ENCODE data around the gene CLIP1. TPM values are rescaled to one million over a fixed set of nuclear protein-coding genes. Genes with fewer than 3 reads are reported as not detected.
"Not testable (repeated sequence)": the region's sequence is repeated elsewhere in the genome, so short reads cannot be mapped to it uniquely, and the experiment has no call there.

The CLIP1 gene
- total RNA-seq, 2 donors from 2014 or later: 35.4 to 65.8 TPM

- Histone ChIP-seq H3K27ac (no peak overlapping the region), H3K27me3 (no peaks in the 10 kb centered on the region), H3K9ac (ENCODE audit: low read depth in 2 of 2, low read length in 2 of 2) (no peak overlapping the region), H3K4me3 (no peak overlapping the region), H3K9me3 (no peaks in the 10 kb centered on the region), H3K4me1 (no peaks in the 10 kb centered on the region), H3K36me3 (no peaks in the 10 kb centered on the region)
- DNase-seq: no peak
- intact Hi-C loops (cut with DNase I): no loop called here
- TF ChIP-seq, protein P1, sequence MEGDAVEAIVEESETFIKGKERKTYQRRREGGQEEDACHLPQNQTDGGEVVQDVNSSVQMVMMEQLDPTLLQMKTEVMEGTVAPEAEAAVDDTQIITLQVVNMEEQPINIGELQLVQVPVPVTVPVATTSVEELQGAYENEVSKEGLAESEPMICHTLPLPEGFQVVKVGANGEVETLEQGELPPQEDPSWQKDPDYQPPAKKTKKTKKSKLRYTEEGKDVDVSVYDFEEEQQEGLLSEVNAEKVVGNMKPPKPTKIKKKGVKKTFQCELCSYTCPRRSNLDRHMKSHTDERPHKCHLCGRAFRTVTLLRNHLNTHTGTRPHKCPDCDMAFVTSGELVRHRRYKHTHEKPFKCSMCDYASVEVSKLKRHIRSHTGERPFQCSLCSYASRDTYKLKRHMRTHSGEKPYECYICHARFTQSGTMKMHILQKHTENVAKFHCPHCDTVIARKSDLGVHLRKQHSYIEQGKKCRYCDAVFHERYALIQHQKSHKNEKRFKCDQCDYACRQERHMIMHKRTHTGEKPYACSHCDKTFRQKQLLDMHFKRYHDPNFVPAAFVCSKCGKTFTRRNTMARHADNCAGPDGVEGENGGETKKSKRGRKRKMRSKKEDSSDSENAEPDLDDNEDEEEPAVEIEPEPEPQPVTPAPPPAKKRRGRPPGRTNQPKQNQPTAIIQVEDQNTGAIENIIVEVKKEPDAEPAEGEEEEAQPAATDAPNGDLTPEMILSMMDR (IDR thresholded peaks at IDR 0.05): no peak
Observed at GRCh38 chr12:122382919-122383350, 39.5 kb downstream of the CLIP1 start.

DNA sequence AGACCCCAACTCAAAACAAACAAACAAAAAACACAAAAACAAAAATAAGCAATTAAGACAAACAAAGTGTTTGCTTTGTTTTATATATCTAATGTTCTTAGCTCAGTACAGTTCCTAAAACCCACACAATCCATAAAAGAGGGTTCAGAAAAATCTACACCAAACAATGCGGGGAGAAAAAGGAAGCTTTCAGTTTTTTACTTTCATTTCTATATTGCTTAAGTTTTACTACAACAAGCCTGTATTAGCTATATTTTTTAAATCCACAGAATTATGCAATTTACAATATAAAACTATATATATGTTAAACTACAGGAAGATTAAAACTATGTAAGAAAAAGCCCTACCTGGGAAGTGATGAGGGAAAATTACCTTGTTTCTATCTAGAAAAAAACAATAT is 41.4 kb downstream of the CLIP1 start:
- Histone ChIP-seq H3K27ac (no peak overlapping the region), H3K36me3 (peaks cover 4% of the 10 kb centered on the region), H3K9ac (ENCODE audit: low read depth in 2 of 2, low read length in 2 of 2) (no peak overlapping the region), H3K4me1 (no peaks in the 10 kb centered on the region), H3K4me3 (no peak overlapping the region), H3K9me3 (no peaks in the 10 kb centered on the region), H3K27me3 (no peaks in the 10 kb centered on the region)
- intact Hi-C loops (cut with DNase I): no loop called here
- DNase-seq: no peak
- TF ChIP-seq, protein P1 (IDR thresholded peaks at IDR 0.05): no peak

DNA sequence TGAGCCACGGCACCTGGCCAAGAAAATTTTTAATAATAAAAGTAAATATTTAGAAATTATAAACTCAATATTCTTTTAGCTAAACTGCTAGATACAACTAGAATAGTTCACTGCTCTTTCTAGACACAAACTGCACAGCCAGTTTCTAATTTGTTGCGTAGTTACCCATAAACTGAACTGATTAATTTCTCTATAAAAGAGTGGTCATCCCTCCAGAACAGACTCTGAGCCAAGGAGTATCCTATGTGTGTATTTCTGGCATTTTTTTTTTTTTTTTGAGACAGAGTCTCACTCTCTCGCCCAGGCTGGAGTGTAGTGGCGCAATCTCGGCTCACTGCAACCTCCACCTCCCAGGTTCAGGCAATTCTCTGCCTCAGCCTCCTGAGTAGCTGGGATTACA is 45.7 kb downstream of the CLIP1 start:
- H3K36me3 ChIP-seq; DNase-seq; H3K9ac ChIP-seq (ENCODE audit: low read depth in 2 of 2, low read length in 2 of 2); H3K4me1 ChIP-seq; intact Hi-C loops (cut with DNase I); H3K9me3 ChIP-seq; H3K27ac ChIP-seq; H3K27me3 ChIP-seq; H3K4me3 ChIP-seq: not testable (repeated sequence)

- TF ChIP-seq, protein P1 (IDR thresholded peaks at IDR 0.05): no peak
- Histone ChIP-seq H3K4me3 (no peak overlapping the region), H3K9ac (ENCODE audit: low read depth in 2 of 2, low read length in 2 of 2) (no peak overlapping the region), H3K36me3 (peaks cover 4% of the 10 kb centered on the region), H3K27ac (no peak overlapping the region), H3K9me3 (no peaks in the 10 kb centered on the region), H3K4me1 (no peaks in the 10 kb centered on the region), H3K27me3 (no peaks in the 10 kb centered on the region)
- intact Hi-C loops (cut with DNase I): no loop called here
- no peak for DNase-seq
Observed at GRCh38 chr12:122374707-122375106, 47.8 kb downstream of the CLIP1 start.

GRCh38 chr12:122371475-122372045 is 50.9 kb downstream of the CLIP1 start:
- no peaks in the 10 kb centered on the region for H3K36me3 ChIP-seq
- H3K9ac ChIP-seq (ENCODE audit: low read depth in 2 of 2, low read length in 2 of 2): no peak overlapping the region
- intact Hi-C loops (cut with DNase I): no loop called here
- no peaks in the 10 kb centered on the region for H3K27me3 ChIP-seq
- peaks cover 5% of the 10 kb centered on the region for H3K4me1 ChIP-seq
- no peak overlapping the region for H3K27ac ChIP-seq
- no peak for DNase-seq
- no peak overlapping the region for H3K4me3 ChIP-seq
- TF ChIP-seq, protein P1 (IDR thresholded peaks at IDR 0.05): no peak
- no peaks in the 10 kb centered on the region for H3K9me3 ChIP-seq

GRCh38 chr12:122368361-122369073 is 54.0 kb downstream of the CLIP1 start:
- TF ChIP-seq, protein P1 (IDR thresholded peaks at IDR 0.05): no peak
- intact Hi-C loops (cut with DNase I): no loop called here
- no peak overlapping the region for H3K9ac ChIP-seq (ENCODE audit: low read depth in 2 of 2, low read length in 2 of 2)
- no peak overlapping the region for H3K4me3 ChIP-seq
- H3K4me1 ChIP-seq: peaks cover 5% of the 10 kb centered on the region
- no peaks in the 10 kb centered on the region for H3K36me3 ChIP-seq
- H3K27ac ChIP-seq: peak overlapping the region; percentile 38
- no peaks in the 10 kb centered on the region for H3K27me3 ChIP-seq
- H3K9me3 ChIP-seq: no peaks in the 10 kb centered on the region
- peak; percentile 27 for DNase-seq

DNA sequence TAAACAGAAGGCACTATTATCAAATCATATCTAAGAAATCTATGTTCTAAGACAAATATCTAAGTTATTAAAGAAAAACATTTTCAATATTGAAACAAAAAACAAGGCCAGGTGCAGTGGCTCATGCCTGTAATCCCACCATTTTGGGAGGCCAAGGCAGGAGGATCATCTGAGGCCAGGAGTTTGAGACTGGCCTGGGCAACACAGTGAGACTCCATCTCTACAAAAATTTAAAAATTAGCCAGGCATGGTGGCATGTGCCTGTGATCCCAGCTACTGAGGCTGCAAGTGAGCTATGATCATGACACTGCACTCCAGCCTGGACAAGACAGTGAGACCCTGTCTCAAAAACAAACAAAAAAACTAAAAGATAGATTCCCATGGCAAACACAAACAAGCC is 54.8 kb downstream of the CLIP1 start:
- H3K27me3 ChIP-seq; H3K27ac ChIP-seq; H3K9me3 ChIP-seq; H3K4me3 ChIP-seq; H3K9ac ChIP-seq (ENCODE audit: low read depth in 2 of 2, low read length in 2 of 2); DNase-seq; intact Hi-C loops (cut with DNase I); H3K36me3 ChIP-seq; H3K4me1 ChIP-seq: not testable (repeated sequence)
